Subcutaneous adipose tissue (tissue), 4 donors: Measurements from ENCODE around the gene SKAP1. TPM values are rescaled to one million over a fixed set of nuclear protein-coding genes. Genes with fewer than 3 reads are reported as not detected.

Experiments
- CTCF ChIP-seq: fragments of 450-650 bp; IDR thresholded peaks from one replicate; pipeline ENCODE4 v1.5.1; 2016; ENCODE audit warnings: low read depth, mild to moderate bottlenecking, control low read depth, antibody characterized with exemption, moderate library complexity
- total RNA-seq, 4 donors: library from RNA; depleted of rRNA; stranded (reverse); fragments of >200 nt; gene quantifications; one replicate each; pipeline ENCODE4 v1.1.0, GENCODE V29; 2016

Gene SKAP1
- total RNA-seq, 4 donors from 2014 or later, result 2.5 to 3.9 (median 3.1) TPM; not detected in 1

- TF ChIP-seq CTCF, result no peak
Observed at GRCh38 chr17:48149787-48150463, 280.1 kb downstream of the SKAP1 start.

GRCh38 chr17:48148854-48149786 is 280.9 kb downstream of the SKAP1 start:
- no peak for TF ChIP-seq CTCF

- TF ChIP-seq CTCF, result no peak
Observed at GRCh38 chr17:48148029-48148770, 281.8 kb downstream of the SKAP1 start.

GRCh38 chr17:48144976-48145798 is 284.8 kb downstream of the SKAP1 start:
- TF ChIP-seq CTCF, result no peak

GRCh38 chr17:48144231-48144630 is 285.8 kb downstream of the SKAP1 start:
- TF ChIP-seq CTCF, result no peak

- no peak for TF ChIP-seq CTCF
Observed at GRCh38 chr17:48143629-48144028, 286.4 kb downstream of the SKAP1 start.
